PC-9 (cell line): ENCODE results near the gene DOCK4.

Experiments used
- CTCF ChIP-seq: fragments of 200-600 bp; sonication (generic); conservative IDR thresholded peaks from 2 replicates; pipeline ENCODE4 v1.6.1; 2017; ENCODE audit warnings: mixed run types, antibody characterized with exemption, mild to moderate bottlenecking, moderate library complexity
- EZH2 ChIP-seq: fragments of 200-600 bp; sonication (generic); IDR thresholded peaks from 2 replicates; pipeline ENCODE4 v1.8.0; 2017; ENCODE audit warnings: antibody characterized with exemption, low read depth

- TF ChIP-seq CTCF (no peak), EZH2 (no peak)
Observed at GRCh38 chr7:111918461-111918860, 287.7 kb downstream of the DOCK4 start.
